ENCODE results near the gene THUMPD1. TPM values are rescaled to one million over a fixed set of nuclear protein-coding genes. Genes with fewer than 3 reads are reported as not detected.
"Not testable (repeated sequence)": the region's sequence is repeated elsewhere in the genome, so short reads cannot be mapped to it uniquely, and the experiment has no call there.

THUMPD1 gene
- total and polyA plus RNA-seq, 2 experiments from 2014 or later: 44.6 to 93.0 TPM

GRCh38 chr16:20717718-20718117 is 23.9 kb downstream of the THUMPD1 start:
- not testable (repeated sequence) for H2AFZ ChIP-seq; H4K20me1 ChIP-seq (replicated peaks; ENCODE audit: insufficient read depth); H3K9me3 Mint-ChIP-seq; H3K27ac ChIP-seq (ENCODE audit: low read depth); H3K27me3 ChIP-seq (ENCODE audit: insufficient read depth); H3K27me3 Mint-ChIP-seq (ENCODE audit: insufficient read depth, low read depth, poor library complexity); H3K4me1 Mint-ChIP-seq; H3K9me2 ChIP-seq (ENCODE audit: insufficient read depth); H3K4me3 ChIP-seq; H3K27ac Mint-ChIP-seq; H3K4me1 ChIP-seq (ENCODE audit: insufficient read depth); DNase-seq (ENCODE audit: low spot score); ATAC-seq; H3K79me2 ChIP-seq (replicated peaks; ENCODE audit: insufficient read depth); H3K36me3 Mint-ChIP-seq (ENCODE audit: low read depth); H3F3A ChIP-seq (replicated peaks; ENCODE audit: low read depth); H3K4me3 Mint-ChIP-seq; H3K36me3 ChIP-seq (ENCODE audit: insufficient read depth); H3K4me2 ChIP-seq

DNA sequence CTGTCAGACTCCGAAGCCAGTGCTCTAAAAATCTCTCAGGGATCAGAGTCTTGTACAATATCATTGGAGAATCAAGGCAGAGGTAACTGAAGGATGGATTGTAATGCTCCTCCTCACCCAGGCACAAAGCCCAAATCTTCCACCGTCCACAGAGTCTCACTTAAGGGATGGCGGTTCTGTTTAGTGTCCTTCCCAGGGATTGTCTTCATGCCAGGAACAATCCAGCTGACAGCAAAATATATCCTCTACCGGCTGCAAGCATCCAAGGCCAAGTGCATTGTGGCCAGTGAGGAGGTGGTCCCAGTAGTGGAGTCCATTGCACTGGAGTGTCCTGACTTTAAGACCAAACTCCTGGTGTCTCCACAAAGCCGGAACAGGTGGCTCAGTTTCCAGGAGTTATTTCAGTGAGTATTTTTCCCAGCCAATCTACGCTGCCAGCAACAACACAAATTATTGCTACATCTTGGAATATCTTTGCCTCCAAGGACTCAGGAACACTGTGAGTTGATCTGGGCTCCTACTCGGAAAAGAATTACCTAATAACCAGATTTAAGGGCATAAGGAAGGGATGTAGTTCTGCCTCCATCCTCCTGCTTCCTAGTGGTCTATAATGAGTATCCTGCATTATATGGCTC is 30.2 kb downstream of the THUMPD1 start:
- Histone ChIP-seq H3K4me2 (no peak overlapping the region), H2AFZ (no peak overlapping the region), H3K9me2 (ENCODE audit: insufficient read depth) (no peaks in the 10 kb centered on the region), H3K27me3 (ENCODE audit: insufficient read depth) (no peaks in the 10 kb centered on the region), H3K4me3 (no peak overlapping the region), H3K79me2 (replicated peaks; ENCODE audit: insufficient read depth) (no peaks in the 10 kb centered on the region), H3F3A (replicated peaks; ENCODE audit: low read depth) (no peaks in the 10 kb centered on the region), H3K27ac (ENCODE audit: low read depth) (no peak overlapping the region), H3K4me1 (ENCODE audit: insufficient read depth) (no peaks in the 10 kb centered on the region), H4K20me1 (replicated peaks; ENCODE audit: insufficient read depth) (no peaks in the 10 kb centered on the region), H3K36me3 (ENCODE audit: insufficient read depth) (no peaks in the 10 kb centered on the region)
- H3K9me3 Mint-ChIP-seq: no peaks in the 10 kb centered on the region
- H3K36me3 Mint-ChIP-seq (ENCODE audit: low read depth): no peaks in the 10 kb centered on the region
- DNase-seq (ENCODE audit: low spot score) (no peak), ATAC-seq (no peak)
- H3K4me3 Mint-ChIP-seq: no peak overlapping the region
- no peaks in the 10 kb centered on the region for H3K27me3 Mint-ChIP-seq (ENCODE audit: insufficient read depth, low read depth, poor library complexity)
- H3K4me1 Mint-ChIP-seq: no peaks in the 10 kb centered on the region
- H3K27ac Mint-ChIP-seq: no peak overlapping the region
- TF ChIP-seq EZH2 (IDR thresholded peaks at IDR 0.05; ENCODE audit: low read depth, unreplicated experiment) (no peak), JUNB (IDR thresholded peaks at IDR 0.05; ENCODE audit: unreplicated experiment) (no peak), ZNF331 (CRISPR knock-in tag; IDR thresholded peaks at IDR 0.05; ENCODE audit: low read depth) (no peak), STAT1 (IDR thresholded peaks at IDR 0.05; ENCODE audit: unreplicated experiment) (no peak), ZNF114 (CRISPR knock-in tag; IDR thresholded peaks at IDR 0.05) (no peak), ETS1 (IDR thresholded peaks at IDR 0.05) (no peak), CTCF (conservative IDR thresholded peaks at IDR 0.05; ENCODE audit: low read depth in 2 of 2) (no peak), POLR2AphosphoS5 (IDR thresholded peaks at IDR 0.05; ENCODE audit: low read depth) (no peak), CREB1 (CRISPR knock-in tag; IDR thresholded peaks at IDR 0.05; ENCODE audit: low read depth) (no peak), NANOG (IDR thresholded peaks at IDR 0.05; ENCODE audit: borderline replicate concordance) (no peak), EZH2phosphoT487 (IDR thresholded peaks at IDR 0.05; ENCODE audit: unreplicated experiment) (no peak)
- TF ChIP-seq, protein P1, sequence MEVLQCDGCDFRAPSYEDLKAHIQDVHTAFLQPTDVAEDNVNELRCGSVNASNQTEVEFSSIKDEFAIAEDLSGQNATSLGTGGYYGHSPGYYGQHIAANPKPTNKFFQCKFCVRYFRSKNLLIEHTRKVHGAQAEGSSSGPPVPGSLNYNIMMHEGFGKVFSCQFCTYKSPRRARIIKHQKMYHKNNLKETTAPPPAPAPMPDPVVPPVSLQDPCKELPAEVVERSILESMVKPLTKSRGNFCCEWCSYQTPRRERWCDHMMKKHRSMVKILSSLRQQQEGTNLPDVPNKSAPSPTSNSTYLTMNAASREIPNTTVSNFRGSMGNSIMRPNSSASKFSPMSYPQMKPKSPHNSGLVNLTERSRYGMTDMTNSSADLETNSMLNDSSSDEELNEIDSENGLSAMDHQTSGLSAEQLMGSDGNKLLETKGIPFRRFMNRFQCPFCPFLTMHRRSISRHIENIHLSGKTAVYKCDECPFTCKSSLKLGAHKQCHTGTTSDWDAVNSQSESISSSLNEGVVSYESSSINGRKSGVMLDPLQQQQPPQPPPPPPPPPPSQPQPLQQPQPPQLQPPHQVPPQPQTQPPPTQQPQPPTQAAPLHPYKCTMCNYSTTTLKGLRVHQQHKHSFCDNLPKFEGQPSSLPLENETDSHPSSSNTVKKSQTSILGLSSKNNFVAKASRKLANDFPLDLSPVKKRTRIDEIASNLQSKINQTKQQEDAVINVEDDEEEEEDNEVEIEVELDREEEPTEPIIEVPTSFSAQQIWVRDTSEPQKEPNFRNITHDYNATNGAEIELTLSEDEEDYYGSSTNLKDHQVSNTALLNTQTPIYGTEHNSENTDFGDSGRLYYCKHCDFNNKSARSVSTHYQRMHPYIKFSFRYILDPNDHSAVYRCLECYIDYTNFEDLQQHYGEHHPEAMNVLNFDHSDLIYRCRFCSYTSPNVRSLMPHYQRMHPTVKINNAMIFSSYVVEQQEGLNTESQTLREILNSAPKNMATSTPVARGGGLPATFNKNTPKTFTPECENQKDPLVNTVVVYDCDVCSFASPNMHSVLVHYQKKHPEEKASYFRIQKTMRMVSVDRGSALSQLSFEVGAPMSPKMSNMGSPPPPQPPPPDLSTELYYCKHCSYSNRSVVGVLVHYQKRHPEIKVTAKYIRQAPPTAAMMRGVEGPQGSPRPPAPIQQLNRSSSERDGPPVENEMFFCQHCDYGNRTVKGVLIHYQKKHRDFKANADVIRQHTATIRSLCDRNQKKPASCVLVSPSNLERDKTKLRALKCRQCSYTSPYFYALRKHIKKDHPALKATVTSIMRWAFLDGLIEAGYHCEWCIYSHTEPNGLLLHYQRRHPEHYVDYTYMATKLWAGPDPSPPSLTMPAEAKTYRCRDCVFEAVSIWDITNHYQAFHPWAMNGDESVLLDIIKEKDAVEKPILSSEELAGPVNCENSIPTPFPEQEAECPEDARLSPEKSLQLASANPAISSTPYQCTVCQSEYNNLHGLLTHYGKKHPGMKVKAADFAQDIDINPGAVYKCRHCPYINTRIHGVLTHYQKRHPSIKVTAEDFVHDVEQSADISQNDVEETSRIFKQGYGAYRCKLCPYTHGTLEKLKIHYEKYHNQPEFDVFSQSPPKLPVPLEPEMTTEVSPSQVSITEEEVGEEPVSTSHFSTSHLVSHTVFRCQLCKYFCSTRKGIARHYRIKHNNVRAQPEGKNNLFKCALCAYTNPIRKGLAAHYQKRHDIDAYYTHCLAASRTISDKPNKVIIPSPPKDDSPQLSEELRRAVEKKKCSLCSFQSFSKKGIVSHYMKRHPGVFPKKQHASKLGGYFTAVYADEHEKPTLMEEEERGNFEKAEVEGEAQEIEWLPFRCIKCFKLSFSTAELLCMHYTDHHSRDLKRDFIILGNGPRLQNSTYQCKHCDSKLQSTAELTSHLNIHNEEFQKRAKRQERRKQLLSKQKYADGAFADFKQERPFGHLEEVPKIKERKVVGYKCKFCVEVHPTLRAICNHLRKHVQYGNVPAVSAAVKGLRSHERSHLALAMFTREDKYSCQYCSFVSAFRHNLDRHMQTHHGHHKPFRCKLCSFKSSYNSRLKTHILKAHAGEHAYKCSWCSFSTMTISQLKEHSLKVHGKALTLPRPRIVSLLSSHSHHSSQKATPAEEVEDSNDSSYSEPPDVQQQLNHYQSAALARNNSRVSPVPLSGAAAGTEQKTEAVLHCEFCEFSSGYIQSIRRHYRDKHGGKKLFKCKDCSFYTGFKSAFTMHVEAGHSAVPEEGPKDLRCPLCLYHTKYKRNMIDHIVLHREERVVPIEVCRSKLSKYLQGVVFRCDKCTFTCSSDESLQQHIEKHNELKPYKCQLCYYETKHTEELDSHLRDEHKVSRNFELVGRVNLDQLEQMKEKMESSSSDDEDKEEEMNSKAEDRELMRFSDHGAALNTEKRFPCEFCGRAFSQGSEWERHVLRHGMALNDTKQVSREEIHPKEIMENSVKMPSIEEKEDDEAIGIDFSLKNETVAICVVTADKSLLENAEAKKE (CRISPR knock-in tag; IDR thresholded peaks at IDR 0.05): no peak
